ENCODE results near the gene KRTAP4-8.

- TF ChIP-seq POLR2A (IDR thresholded peaks at IDR 0.05): no peak
- TF ChIP-seq, protein P1, sequence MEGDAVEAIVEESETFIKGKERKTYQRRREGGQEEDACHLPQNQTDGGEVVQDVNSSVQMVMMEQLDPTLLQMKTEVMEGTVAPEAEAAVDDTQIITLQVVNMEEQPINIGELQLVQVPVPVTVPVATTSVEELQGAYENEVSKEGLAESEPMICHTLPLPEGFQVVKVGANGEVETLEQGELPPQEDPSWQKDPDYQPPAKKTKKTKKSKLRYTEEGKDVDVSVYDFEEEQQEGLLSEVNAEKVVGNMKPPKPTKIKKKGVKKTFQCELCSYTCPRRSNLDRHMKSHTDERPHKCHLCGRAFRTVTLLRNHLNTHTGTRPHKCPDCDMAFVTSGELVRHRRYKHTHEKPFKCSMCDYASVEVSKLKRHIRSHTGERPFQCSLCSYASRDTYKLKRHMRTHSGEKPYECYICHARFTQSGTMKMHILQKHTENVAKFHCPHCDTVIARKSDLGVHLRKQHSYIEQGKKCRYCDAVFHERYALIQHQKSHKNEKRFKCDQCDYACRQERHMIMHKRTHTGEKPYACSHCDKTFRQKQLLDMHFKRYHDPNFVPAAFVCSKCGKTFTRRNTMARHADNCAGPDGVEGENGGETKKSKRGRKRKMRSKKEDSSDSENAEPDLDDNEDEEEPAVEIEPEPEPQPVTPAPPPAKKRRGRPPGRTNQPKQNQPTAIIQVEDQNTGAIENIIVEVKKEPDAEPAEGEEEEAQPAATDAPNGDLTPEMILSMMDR (IDR thresholded peaks at IDR 0.05): no peak
Measured at GRCh38 chr17:41141361-41141760, 43.4 kb upstream of the KRTAP4-8 start.

Data from adrenal gland (tissue), 5 donors.